ENCODE results near the gene TEX51. TPM values are rescaled to one million over a fixed set of nuclear protein-coding genes. Genes with fewer than 3 reads are reported as not detected.

TEX51 gene
- polyA plus RNA-seq, 1 donor from 2014 or later: not detected

DNA sequence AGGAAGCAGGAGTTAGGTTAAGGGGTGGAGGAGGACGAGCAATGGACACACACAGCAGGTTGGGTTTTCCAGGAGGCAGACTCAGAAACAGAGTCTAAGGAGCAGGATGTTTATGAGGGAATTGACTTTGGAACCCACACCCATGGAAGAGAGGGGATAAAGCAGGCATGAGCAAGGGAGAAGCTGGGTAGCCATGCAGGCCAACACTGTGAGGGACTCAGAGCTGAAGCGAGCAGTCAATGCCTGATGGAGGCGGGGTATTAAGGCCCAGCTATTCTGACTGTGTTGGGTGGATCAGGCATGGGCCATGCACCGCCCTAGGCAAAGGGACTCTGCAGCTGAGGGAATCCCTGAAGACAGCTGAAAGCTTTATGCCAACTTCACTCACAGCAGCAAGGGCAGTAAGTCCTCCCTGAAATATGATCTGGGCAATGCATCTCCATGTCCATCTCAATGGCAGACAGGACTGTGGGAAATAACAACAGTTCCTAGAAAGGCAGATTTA lies 37.6 kb downstream of the TEX51 start:
- Histone ChIP-seq H3K79me2 (replicated peaks; ENCODE audit: insufficient read depth, low read length) (no peaks in the 10 kb centered on the region), H2AFZ (ENCODE audit: low read depth, low read length) (no peak overlapping the region), H3K9me3 (ENCODE audit: low read length) (no peaks in the 10 kb centered on the region), H3K9ac (ENCODE audit: low read length) (no peak overlapping the region), H3K4me3 (ENCODE audit: low read length) (no peak overlapping the region), H3K36me3 (ENCODE audit: insufficient read depth, low read length) (no peaks in the 10 kb centered on the region), H3K27ac (ENCODE audit: low read length) (no peak overlapping the region), H4K20me1 (ENCODE audit: insufficient read depth) (no peaks in the 10 kb centered on the region), H3K4me2 (ENCODE audit: low read length) (no peak overlapping the region), H3F3A (ENCODE audit: insufficient read depth, low read length, poor library complexity, severe bottlenecking) (no peaks in the 10 kb centered on the region), H3K27me3 (ENCODE audit: insufficient read depth, low read depth, low read length) (no peaks in the 10 kb centered on the region), H3K9me2 (ENCODE audit: insufficient read depth, low read length) (no peaks in the 10 kb centered on the region)
- TF ChIP-seq SMC3 (conservative IDR thresholded peaks at IDR 0.05; ENCODE audit: poor library complexity): no peak
- TF ChIP-seq RAD21 (conservative IDR thresholded peaks at IDR 0.05): no peak
- no peak for TF ChIP-seq EZH2 (IDR thresholded peaks at IDR 0.05; ENCODE audit: borderline replicate concordance, insufficient read depth, low read length, poor library complexity, severe bottlenecking)
- no peak for TF ChIP-seq MXI1 (conservative IDR thresholded peaks at IDR 0.05; ENCODE audit: poor library complexity, severe bottlenecking)
- no peak for TF ChIP-seq EP300 (conservative IDR thresholded peaks at IDR 0.05; ENCODE audit: poor library complexity, severe bottlenecking)
- TF ChIP-seq, protein P1, sequence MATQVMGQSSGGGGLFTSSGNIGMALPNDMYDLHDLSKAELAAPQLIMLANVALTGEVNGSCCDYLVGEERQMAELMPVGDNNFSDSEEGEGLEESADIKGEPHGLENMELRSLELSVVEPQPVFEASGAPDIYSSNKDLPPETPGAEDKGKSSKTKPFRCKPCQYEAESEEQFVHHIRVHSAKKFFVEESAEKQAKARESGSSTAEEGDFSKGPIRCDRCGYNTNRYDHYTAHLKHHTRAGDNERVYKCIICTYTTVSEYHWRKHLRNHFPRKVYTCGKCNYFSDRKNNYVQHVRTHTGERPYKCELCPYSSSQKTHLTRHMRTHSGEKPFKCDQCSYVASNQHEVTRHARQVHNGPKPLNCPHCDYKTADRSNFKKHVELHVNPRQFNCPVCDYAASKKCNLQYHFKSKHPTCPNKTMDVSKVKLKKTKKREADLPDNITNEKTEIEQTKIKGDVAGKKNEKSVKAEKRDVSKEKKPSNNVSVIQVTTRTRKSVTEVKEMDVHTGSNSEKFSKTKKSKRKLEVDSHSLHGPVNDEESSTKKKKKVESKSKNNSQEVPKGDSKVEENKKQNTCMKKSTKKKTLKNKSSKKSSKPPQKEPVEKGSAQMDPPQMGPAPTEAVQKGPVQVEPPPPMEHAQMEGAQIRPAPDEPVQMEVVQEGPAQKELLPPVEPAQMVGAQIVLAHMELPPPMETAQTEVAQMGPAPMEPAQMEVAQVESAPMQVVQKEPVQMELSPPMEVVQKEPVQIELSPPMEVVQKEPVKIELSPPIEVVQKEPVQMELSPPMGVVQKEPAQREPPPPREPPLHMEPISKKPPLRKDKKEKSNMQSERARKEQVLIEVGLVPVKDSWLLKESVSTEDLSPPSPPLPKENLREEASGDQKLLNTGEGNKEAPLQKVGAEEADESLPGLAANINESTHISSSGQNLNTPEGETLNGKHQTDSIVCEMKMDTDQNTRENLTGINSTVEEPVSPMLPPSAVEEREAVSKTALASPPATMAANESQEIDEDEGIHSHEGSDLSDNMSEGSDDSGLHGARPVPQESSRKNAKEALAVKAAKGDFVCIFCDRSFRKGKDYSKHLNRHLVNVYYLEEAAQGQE (IDR thresholded peaks at IDR 0.05; ENCODE audit: borderline replicate concordance): no peak
- no peak for TF ChIP-seq POLR2AphosphoS5 (IDR thresholded peaks at IDR 0.05)
- no peak for TF ChIP-seq TAF1 (IDR thresholded peaks at IDR 0.05; ENCODE audit: low read depth)
- TF ChIP-seq, protein P2, sequence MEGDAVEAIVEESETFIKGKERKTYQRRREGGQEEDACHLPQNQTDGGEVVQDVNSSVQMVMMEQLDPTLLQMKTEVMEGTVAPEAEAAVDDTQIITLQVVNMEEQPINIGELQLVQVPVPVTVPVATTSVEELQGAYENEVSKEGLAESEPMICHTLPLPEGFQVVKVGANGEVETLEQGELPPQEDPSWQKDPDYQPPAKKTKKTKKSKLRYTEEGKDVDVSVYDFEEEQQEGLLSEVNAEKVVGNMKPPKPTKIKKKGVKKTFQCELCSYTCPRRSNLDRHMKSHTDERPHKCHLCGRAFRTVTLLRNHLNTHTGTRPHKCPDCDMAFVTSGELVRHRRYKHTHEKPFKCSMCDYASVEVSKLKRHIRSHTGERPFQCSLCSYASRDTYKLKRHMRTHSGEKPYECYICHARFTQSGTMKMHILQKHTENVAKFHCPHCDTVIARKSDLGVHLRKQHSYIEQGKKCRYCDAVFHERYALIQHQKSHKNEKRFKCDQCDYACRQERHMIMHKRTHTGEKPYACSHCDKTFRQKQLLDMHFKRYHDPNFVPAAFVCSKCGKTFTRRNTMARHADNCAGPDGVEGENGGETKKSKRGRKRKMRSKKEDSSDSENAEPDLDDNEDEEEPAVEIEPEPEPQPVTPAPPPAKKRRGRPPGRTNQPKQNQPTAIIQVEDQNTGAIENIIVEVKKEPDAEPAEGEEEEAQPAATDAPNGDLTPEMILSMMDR (IDR thresholded peaks at IDR 0.05; ENCODE audit: poor library complexity, severe bottlenecking): no peak

DNA sequence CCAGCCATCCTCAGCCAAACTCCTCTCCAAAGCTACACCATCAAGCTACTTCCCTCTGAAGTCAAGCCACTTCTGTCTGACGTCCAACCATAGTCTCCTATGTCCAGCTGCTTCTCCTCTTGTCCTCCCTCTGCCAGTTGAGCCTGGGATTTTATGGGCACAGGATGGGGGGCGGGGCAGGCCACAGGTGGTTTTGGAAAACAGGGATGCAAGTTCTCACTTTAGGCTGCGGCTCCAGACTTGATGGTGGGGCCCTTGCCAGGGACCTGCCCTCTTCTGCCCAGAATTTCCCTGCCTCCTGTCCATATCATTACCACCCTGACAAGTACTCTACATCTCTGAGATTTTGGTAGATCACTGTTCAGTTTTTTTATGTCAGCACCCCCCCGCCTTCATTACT lies 41.6 kb downstream of the TEX51 start:
- no peak overlapping the region for H2AFZ ChIP-seq (ENCODE audit: low read depth, low read length)

More for the DNA sequence above, 41.6 kb downstream of the TEX51 start:
- Histone ChIP-seq H3K9me3 (ENCODE audit: low read length) (no peaks in the 10 kb centered on the region), H3K9ac (ENCODE audit: low read length) (no peak overlapping the region), H3K27me3 (ENCODE audit: insufficient read depth, low read depth, low read length) (no peaks in the 10 kb centered on the region), H4K20me1 (ENCODE audit: insufficient read depth) (no peaks in the 10 kb centered on the region), H3K79me2 (replicated peaks; ENCODE audit: insufficient read depth, low read length) (no peaks in the 10 kb centered on the region), H3K36me3 (ENCODE audit: insufficient read depth, low read length) (no peaks in the 10 kb centered on the region), H3K9me2 (ENCODE audit: insufficient read depth, low read length) (no peaks in the 10 kb centered on the region), H3K4me2 (ENCODE audit: low read length) (no peak overlapping the region), H3K27ac (ENCODE audit: low read length) (no peak overlapping the region), H3K4me3 (ENCODE audit: low read length) (no peak overlapping the region), H3F3A (ENCODE audit: insufficient read depth, low read length, poor library complexity, severe bottlenecking) (no peaks in the 10 kb centered on the region)
- TF ChIP-seq, protein P1 (IDR thresholded peaks at IDR 0.05; ENCODE audit: borderline replicate concordance): no peak
- TF ChIP-seq TAF1 (IDR thresholded peaks at IDR 0.05; ENCODE audit: low read depth) (no peak), SMC3 (conservative IDR thresholded peaks at IDR 0.05; ENCODE audit: poor library complexity) (no peak), EP300 (conservative IDR thresholded peaks at IDR 0.05; ENCODE audit: poor library complexity, severe bottlenecking) (no peak), RAD21 (conservative IDR thresholded peaks at IDR 0.05) (no peak), MXI1 (conservative IDR thresholded peaks at IDR 0.05; ENCODE audit: poor library complexity, severe bottlenecking) (no peak), EZH2 (IDR thresholded peaks at IDR 0.05; ENCODE audit: borderline replicate concordance, insufficient read depth, low read length, poor library complexity, severe bottlenecking) (no peak), POLR2AphosphoS5 (IDR thresholded peaks at IDR 0.05) (no peak)
- TF ChIP-seq, protein P2 (IDR thresholded peaks at IDR 0.05; ENCODE audit: poor library complexity, severe bottlenecking): no peak
